ENCODE results near the gene DOLK.

DOLK gene

GRCh38 chr9:128903079-128903461 lies 44.3 kb downstream of the DOLK start:
- Mint-ChIP-seq H3K9me3 (ENCODE audit: low read depth) (no peaks in the 10 kb centered on the region), H3K4me3 (peak overlapping the region; percentile 61), H3K27me3 (no peaks in the 10 kb centered on the region), H3K36me3 (peaks cover 4% of the 10 kb centered on the region), H3K4me1 (ENCODE audit: low read depth) (peaks cover 72% of the 10 kb centered on the region), H3K27ac (peak overlapping the region; percentile 86)

- no peaks in the 10 kb centered on the region for H3K27me3 Mint-ChIP-seq
- H3K4me3 Mint-ChIP-seq: peak overlapping the region; percentile 61
- H3K36me3 Mint-ChIP-seq: peaks cover 2% of the 10 kb centered on the region
- H3K4me1 Mint-ChIP-seq (ENCODE audit: low read depth): peaks cover 73% of the 10 kb centered on the region
- peak overlapping the region; percentile 86 for H3K27ac Mint-ChIP-seq
- H3K9me3 Mint-ChIP-seq (ENCODE audit: low read depth): no peaks in the 10 kb centered on the region
These were observed 44.9 kb downstream of the DOLK start for GRCh38 chr9:128902351-128903078.

DNA sequence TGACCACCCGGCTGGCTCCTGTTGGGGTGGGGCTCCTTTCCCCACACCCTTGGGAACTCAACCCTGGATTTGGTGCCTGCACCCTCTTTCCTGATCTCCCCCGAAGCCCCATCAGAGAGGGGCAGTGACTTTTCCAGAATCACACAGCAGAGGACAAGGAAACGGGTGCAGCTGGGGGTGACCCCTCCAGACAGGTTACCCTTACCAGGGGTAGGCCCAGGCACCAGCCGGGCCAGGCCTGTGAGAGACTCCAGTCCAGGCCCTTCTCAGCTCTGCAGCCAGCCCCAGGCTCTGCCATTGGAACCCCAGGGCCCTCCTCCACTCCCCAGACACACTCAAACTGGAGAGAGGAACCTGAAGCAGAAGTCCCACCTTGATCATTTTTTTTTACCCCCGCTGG lies 45.6 kb downstream of the DOLK start:
- Mint-ChIP-seq H3K4me3 (peak overlapping the region; percentile 61), H3K36me3 (peaks cover 2% of the 10 kb centered on the region), H3K9me3 (ENCODE audit: low read depth) (no peaks in the 10 kb centered on the region), H3K27ac (peak overlapping the region; percentile 86), H3K27me3 (no peaks in the 10 kb centered on the region), H3K4me1 (ENCODE audit: low read depth) (peaks cover 73% of the 10 kb centered on the region)

DNA sequence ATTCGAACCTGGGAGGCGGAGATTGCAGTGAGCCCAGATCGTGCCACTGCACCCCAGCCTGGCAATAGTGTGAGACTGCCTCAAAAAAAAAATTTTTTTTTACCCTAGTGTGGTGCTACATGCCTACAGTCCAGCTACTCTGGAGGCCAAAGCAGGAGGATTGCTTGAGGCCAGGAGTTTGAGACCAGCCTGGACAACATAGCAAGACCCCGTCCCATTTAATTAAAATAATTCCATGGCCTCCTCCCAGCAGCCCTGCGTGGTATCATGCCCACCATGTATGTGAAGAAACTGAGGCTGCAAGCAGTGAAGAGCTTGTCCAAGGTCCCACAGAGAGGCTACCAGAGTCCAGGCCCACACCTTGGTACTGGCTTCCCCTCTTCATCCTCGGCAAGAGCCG lies 46.0 kb downstream of the DOLK start:
- Mint-ChIP-seq H3K9me3 (ENCODE audit: low read depth) (no peaks in the 10 kb centered on the region), H3K27ac (no peak overlapping the region), H3K4me3 (no peak overlapping the region), H3K27me3 (no peaks in the 10 kb centered on the region), H3K36me3 (peaks cover 2% of the 10 kb centered on the region), H3K4me1 (ENCODE audit: low read depth) (peaks cover 73% of the 10 kb centered on the region)

GRCh38 chr9:128899566-128900322 lies 47.7 kb downstream of the DOLK start:
- peaks cover 80% of the 10 kb centered on the region for H3K4me1 Mint-ChIP-seq (ENCODE audit: low read depth)

GRCh38 chr9:128898845-128899565 lies 48.4 kb downstream of the DOLK start:
- peak overlapping the region; percentile 92 for H3K27ac Mint-ChIP-seq
- H3K9me3 Mint-ChIP-seq (ENCODE audit: low read depth): no peaks in the 10 kb centered on the region
- H3K4me3 Mint-ChIP-seq: peak overlapping the region; percentile 64
- peaks cover 5% of the 10 kb centered on the region for H3K36me3 Mint-ChIP-seq
- peaks cover 81% of the 10 kb centered on the region for H3K4me1 Mint-ChIP-seq (ENCODE audit: low read depth)
- no peaks in the 10 kb centered on the region for H3K27me3 Mint-ChIP-seq

More at GRCh38 chr9:128899566-128900322, 47.7 kb downstream of the DOLK start:
- Mint-ChIP-seq H3K4me3 (peak overlapping the region; percentile 64), H3K36me3 (peaks cover 5% of the 10 kb centered on the region), H3K9me3 (ENCODE audit: low read depth) (no peaks in the 10 kb centered on the region), H3K27me3 (no peaks in the 10 kb centered on the region), H3K27ac (peak overlapping the region; percentile 92)

DNA sequence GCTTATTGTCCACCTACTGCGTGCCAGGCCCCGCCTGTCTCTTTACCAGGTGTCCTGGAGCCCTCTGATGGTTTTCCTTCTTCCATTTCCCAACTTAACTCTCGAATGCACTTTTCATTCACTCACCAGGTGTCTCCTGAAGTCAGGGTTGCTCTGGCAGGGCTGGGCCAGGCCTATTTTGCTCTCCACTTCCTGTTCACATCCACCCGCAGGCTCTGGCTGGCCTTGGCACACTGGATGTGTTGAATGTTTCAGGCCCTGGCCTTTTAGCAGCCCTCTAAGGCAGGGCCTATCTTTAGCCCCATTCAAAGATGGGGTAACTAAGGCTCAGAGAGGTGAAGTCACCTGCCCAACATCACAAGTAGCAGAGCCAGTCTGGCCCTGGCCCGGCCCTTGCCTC lies 49.0 kb downstream of the DOLK start:
- H3K36me3 Mint-ChIP-seq: peaks cover 6% of the 10 kb centered on the region
- H3K4me3 Mint-ChIP-seq: no peak overlapping the region
- H3K27ac Mint-ChIP-seq: peak overlapping the region; percentile 92
- H3K9me3 Mint-ChIP-seq (ENCODE audit: low read depth): no peaks in the 10 kb centered on the region
- H3K4me1 Mint-ChIP-seq (ENCODE audit: low read depth): peaks cover 80% of the 10 kb centered on the region
- H3K27me3 Mint-ChIP-seq: no peaks in the 10 kb centered on the region

DNA sequence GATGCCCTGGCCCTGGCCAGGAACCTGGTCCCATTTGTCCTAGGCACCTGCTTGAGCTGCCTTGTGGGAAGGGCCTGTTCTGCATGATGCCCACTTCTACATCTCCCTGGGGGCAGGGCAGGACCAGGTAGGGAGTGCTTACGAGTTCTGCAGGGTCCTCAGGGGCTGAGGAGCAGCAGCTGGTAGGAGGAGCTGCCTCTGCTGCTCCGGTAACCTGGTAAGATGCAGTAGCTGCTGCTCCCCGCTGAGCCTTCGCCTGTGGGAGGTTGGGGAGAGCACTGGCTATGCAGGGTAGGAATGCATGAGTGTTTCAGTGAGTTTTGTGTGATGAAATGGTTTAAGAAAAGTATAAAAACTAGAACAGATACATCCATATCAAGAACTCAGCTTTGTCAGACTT lies 51.8 kb downstream of the DOLK start:
- Mint-ChIP-seq H3K27ac (peak overlapping the region; percentile 86), H3K36me3 (peaks cover 7% of the 10 kb centered on the region), H3K4me3 (no peak overlapping the region), H3K9me3 (ENCODE audit: low read depth) (no peaks in the 10 kb centered on the region), H3K27me3 (no peaks in the 10 kb centered on the region), H3K4me1 (ENCODE audit: low read depth) (peaks cover 69% of the 10 kb centered on the region)
